GM19467 (cell line): ENCODE data around the gene SERPINF2.
"Not testable (repeated sequence)": the region's sequence is repeated elsewhere in the genome, so short reads cannot be mapped to it uniquely, and the experiment has no call there.

ENCODE experiments used
- ATAC-seq: cut with Tn5 transposase; IDR thresholded peaks from one replicate; pipeline ENCODE4 v1.9.1; 2021; ENCODE audit warnings: mild to moderate bottlenecking, moderate library complexity; ENCODE audit not compliant: unreplicated experiment

SERPINF2 gene

GRCh38 chr17:1716076-1716911 lies 26.4 kb upstream of the SERPINF2 start:
- ATAC-seq: peak; percentile 72

- ATAC-seq: peak; percentile 33
Observed at GRCh38 chr17:1716912-1717695, 25.6 kb upstream of the SERPINF2 start.

DNA sequence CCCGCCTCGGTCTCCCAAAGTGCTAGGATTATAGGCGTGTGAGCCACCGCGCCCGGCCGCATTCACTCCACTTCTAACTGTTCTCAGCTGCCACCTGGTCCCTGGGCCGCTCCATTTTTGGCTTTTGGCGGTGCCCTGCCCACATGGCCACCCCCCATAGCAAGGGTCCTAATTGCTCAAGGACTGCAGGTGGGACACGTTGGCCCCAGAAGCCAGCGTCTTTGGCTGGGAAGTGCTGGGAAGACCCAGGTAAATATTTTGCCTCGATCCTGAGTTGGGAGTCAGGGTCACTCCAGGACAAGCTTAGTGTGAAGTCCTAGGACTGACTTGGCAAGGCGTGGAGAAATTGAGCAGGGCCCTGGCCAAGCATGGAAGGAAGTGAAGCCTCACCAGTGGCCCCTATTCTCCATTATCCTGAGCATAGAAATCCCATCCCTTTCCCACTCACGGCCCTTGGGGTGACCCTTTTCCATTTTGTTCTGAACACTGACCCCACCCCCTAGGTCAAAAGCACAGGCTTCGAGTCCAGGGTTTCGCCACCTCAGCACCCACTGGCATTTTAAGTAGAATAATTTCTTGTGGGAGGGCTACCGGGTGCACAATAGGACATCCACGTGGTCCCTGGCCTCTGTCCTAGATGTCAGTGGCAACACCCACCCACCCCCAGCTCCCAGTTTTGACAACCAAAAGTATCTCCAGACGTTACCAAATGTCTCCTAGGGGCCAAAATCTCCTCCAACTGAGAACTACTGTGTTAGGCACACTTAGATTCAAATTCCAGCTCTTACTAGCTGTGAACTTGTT lies 24.1 kb upstream of the SERPINF2 start:
- ATAC-seq: no peak

- no peak for ATAC-seq
Observed at GRCh38 chr17:1720856-1721386, 21.8 kb upstream of the SERPINF2 start.

DNA sequence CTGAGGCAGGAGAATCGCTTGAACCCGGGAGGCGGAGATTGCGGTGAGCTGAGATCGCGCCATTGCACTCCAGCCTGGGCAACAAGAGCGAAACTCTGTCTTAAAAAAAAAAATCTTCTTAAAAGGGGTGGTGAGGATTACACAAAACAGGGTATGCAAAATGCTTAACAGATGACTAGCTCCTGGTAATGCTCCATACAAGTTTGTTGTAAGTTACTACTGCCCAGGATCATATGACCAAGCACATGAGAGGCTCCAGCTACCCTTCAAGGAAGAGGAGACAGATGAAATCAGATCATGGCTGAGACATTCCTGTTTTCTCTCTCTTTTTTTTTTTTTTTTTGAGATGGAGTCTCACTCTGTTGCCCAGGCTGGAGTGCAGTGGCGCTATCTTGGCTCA lies 20.6 kb upstream of the SERPINF2 start:
- not testable (repeated sequence) for ATAC-seq

GRCh38 chr17:1724351-1724868 lies 18.3 kb upstream of the SERPINF2 start, which contains the start of gene WDR81:
Gene WDR81 (plus strand): TSS chr17:1724704. CDS start chr17:1724960, 256 bp downstream.
- peak; percentile 53 for ATAC-seq

DNA sequence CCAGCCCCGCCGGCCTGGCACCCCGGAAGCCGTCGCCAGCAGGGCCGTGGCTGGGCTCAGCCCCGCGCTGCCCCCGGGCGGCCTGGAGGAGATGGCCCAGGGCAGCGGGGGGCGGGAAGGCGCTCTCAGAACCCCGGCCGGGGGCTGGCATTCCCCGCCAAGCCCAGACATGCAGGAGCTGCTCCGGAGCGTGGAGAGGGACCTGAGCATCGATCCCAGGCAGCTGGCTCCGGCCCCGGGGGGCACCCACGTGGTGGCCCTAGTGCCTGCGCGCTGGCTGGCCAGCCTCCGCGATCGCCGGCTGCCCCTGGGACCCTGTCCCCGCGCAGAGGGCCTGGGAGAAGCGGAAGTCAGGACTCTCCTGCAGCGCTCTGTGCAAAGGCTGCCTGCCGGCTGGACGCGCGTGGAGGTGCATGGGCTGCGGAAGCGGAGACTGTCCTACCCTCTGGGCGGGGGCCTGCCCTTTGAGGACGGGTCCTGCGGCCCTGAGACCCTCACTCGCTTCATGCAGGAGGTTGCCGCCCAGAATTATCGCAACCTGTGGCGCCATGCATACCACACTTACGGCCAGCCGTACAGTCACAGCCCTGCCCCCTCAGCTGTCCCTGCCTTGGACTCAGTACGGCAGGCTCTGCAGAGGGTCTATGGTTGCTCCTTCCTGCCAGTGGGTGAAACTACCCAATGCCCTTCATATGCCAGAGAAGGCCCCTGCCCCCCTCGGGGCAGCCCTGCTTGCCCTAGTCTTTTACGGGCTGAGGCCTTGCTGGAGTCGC lies 17.6 kb upstream of the SERPINF2 start:
- ATAC-seq: peak; percentile 27

DNA sequence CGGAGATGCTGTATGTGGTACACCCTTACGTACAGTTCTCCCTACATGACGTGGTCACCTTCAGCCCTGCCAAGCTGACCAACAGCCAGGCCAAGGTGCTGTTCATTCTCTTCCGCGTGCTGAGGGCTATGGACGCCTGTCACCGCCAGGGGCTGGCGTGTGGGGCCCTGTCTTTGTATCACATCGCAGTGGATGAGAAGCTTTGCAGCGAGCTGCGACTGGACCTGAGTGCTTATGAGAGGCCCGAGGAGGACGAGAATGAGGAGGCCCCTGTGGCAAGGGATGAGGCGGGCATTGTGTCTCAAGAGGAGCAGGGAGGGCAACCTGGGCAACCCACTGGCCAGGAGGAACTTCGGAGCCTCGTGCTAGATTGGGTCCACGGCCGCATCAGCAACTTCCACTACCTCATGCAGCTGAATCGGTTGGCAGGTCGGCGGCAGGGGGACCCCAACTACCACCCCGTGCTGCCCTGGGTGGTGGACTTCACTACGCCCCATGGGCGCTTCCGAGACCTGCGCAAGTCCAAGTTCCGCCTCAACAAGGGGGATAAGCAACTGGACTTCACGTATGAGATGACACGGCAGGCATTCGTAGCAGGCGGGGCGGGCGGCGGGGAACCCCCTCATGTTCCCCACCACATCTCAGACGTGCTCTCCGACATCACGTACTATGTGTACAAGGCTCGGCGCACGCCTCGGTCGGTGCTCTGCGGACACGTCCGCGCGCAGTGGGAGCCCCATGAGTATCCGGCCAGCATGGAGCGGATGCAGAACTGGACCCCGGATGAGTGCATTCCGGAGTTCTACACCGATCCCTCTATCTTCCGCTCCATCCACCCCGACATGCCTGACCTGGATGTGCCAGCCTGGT lies 16.8 kb upstream of the SERPINF2 start:
- ATAC-seq: no peak

DNA sequence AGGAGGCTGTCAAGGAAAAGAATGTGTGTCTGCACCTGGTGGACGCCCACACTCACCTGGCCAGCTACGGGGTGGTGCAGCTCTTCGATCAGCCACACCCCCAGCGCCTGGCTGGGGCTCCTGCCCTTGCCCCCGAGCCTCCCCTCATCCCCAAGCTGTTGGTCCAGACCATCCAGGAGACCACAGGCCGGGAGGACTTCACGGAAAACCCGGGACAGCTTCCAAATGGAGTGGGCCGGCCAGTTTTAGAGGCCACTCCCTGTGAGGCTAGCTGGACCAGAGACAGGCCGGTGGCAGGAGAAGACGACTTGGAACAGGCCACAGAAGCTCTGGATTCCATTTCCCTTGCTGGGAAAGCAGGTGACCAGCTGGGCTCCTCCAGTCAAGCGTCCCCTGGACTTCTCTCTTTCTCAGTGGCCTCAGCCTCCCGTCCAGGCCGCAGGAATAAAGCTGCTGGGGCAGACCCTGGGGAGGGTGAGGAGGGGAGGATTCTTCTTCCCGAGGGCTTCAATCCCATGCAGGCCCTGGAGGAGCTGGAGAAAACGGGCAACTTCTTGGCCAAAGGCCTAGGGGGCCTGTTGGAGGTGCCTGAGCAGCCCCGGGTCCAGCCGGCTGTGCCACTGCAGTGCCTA lies 15.9 kb upstream of the SERPINF2 start:
- ATAC-seq: no peak

- no peak for ATAC-seq
Observed at GRCh38 chr17:1727258-1727789, 15.3 kb upstream of the SERPINF2 start.

DNA sequence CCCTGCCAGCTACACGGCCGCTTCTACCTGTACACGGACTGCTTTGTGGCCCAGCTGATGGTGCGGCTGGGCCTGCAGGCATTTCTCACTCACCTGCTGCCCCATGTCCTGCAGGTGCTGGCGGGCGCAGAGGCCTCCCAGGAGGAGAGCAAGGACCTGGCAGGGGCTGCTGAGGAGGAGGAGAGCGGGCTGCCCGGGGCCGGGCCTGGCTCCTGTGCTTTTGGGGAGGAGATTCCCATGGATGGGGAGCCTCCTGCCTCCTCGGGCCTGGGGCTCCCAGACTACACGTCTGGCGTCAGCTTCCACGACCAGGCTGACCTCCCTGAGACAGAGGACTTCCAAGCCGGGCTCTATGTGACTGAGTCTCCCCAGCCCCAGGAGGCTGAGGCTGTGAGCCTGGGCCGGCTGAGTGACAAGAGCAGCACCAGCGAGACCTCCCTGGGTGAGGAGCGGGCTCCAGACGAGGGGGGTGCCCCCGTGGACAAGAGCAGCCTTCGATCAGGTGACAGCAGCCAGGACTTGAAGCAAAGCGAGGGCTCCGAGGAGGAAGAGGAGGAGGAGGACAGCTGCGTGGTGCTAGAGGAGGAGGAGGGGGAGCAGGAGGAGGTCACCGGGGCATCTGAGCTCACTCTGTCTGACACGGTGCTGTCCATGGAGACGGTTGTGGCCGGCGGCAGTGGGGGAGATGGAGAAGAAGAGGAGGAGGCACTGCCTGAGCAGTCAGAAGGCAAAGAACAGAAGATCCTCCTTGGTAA lies 14.6 kb upstream of the SERPINF2 start:
- ATAC-seq: no peak

DNA sequence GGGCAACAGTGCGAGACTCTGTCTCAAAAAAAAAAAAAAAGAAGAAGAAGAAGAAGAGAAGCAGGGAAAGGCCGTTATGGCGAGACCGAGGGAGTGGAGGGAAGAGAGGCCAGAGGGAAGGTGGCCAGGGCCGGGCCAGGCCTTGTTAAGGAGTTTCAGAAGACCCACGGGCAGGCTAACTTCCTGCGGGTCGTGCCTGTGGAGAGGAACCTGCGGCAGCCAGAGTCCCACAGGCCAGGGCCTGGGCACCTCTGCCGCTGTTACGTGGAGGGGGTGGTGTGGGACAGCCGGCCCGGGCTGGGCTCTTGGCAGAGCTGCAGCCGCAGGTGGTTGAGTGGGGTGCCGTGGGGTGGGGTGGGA lies 12.7 kb upstream of the SERPINF2 start:
- ATAC-seq: no peak

GRCh38 chr17:1730326-1731193 lies 12.1 kb upstream of the SERPINF2 start:
- ATAC-seq: no peak

- ATAC-seq: no peak
Observed at GRCh38 chr17:1731194-1731506, 11.5 kb upstream of the SERPINF2 start.

- no peak for ATAC-seq
Observed at GRCh38 chr17:1732241-1732832, 10.3 kb upstream of the SERPINF2 start.

GRCh38 chr17:1732833-1733321 lies 9.8 kb upstream of the SERPINF2 start:
- ATAC-seq: no peak
